Glomerular visceral epithelial cell (primary cell): ENCODE measurements around the gene TBC1D22A.
"Not testable (repeated sequence)": the region's sequence is repeated elsewhere in the genome, so short reads cannot be mapped to it uniquely, and the experiment has no call there.

ENCODE experiments used
- DNase-seq: peaks from one replicate; pipeline ENCODE4 v3.0.0-alpha.2; 2016; ENCODE audit errors: extremely low spot score

Gene TBC1D22A

DNA sequence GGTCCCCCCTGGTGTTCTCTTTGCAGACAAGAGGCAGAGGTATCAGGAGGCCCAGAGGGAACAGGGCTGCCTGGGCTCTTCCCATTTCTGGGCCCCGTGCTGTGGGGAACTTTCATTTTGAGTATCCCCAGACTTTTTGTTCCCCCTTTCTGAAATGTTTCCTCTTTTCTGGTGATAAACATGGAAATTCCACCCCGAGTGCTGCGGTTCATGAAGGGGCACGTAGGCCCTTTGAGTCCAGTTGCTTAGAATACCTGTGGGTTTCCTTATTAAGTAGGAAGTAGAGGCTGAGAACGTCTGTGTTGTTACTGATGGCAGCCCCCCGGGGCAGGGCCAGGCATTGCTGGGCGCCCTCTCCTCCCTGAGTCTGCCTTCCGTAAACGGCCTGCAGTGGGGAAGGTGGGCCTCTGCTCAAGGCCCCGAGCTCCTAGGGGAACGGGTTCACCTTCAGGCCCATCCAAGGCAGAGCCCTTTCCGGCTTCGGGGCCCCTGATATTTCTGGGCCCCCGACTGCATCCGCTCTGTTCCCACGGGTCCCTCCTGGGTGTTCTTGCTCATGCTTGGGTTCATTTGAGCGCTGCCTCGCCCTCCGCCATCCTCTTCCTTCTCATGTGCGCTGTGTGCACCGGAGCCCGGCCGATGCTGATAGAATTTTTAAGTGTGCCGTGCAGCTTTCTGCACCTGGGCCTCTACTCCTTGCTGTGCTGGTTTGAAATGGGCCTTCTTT lies 12.0 kb downstream of the TBC1D22A start:
- no peak for DNase-seq

DNA sequence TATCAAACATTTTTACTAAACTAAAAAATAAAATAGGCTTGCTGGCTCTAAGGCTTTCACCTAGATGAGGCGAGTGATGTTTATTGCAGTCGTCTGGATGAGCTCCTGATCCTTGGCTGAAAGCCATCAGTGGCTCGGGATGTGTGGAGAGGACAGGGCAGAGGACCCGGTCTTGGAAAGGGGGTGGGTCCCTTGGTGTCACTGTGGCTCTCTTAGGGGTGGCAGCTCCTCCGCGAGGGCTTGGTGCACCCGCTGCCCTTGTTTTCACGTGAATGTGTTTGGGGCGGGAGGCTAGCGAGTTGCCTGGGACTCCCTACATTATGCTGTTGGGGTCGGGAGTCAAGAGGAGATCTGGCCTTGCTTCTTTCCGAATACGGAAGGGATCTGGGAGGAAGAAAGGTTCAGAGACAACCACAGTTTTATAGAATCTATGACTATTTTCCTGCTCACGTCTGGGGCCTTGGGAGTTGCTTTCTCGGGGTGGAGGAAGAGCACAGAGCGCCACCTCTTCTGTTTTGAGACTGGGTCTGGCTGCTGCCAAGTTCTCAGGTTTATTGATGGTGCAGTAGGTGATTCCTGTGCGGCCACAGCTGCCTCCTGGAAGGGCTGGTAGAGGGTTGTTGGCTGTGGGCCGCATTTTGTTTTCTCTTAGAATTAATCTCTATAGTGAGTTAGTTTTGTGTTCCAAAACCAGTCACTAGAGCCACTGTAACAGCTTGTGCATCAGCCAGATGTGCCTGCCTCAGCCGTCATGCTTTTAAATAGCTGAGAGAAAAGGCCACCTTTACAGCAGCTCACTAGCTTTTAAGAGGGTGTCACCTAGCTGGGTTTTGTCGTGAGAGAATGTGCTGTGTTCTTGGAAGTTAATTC lies 12.8 kb downstream of the TBC1D22A start:
- DNase-seq = no peak

DNA sequence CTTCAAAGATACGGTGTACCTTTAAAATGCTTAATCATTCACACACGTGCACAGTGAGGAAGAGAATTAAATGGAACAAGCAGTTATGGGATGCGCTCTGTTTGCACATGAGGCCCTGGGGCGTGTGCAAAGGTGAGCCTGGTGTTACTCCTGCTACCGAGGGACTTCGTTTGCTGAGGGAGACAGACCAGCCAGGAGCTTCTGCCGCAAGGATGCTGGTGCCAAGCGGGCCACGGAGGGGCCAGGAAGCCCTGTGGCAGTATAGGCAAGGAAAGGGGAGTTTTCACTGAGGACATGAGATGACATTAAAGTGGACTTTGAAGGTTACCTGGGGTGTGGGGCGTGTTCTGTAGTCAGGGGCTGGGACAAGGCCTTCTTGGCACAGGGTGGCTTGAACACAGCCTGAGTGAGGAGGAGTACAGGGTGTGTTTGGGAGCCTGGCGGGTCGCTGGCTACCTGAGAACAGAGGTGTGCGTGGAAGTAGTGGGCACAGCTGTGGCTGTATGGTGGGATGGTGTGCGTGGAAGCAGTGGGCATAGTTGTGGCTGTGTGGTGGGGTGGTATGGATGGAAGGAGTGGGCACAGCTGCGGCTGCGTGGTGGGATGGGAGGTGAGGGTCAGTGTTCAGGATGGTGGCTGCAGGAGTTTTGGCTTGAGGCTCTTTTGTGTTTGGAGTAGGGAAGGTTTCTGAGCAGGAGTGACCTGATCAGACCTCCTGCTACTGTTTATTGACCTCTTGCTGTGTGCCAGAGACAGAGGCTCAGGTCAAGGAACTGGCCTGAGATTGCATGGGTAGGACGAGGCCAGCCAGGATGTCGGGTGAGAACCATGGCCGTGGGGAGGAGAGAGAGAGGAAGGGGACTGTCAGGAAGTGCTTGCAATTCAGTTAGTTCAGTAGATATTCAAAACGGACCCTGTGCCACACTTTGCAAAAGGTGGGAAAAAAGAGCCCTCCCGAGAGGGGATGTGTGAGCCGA lies 13.7 kb downstream of the TBC1D22A start:
- no peak for DNase-seq

DNA sequence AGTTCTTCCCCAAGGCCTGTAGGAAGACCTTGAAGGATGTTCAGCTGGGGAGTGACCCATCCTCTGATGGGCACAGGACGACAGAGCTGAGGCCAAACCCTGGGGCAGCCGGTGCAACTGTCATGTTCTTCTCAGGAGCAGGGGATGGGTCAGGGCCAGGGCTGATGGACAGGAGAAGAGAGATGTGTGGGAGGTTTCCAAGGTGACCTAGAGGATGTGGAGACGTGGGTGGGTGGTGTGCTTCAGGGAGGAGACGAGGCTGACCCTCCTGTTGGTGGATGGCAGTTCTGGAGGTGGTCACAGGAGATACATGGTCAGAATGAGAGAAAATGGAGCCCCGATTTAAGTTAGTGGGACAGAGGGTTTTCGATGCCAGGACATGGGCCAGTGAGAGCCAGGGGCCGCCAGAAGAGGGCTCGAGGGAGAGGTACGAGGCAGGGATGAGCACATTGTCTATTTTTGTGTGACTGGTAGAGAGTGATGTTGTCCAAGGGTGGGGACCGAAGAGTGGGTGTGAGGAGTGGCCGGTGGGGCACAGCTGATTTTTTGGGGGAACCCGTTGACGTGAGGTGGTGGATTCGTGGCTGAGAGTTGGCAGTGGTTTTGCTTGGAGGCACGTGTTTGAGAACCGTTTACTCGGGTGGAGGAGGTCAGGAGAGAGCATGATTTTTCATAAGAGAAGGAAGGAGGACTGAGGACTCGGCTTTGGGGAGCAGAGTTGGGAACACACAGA lies 14.6 kb downstream of the TBC1D22A start:
- no peak for DNase-seq

DNA sequence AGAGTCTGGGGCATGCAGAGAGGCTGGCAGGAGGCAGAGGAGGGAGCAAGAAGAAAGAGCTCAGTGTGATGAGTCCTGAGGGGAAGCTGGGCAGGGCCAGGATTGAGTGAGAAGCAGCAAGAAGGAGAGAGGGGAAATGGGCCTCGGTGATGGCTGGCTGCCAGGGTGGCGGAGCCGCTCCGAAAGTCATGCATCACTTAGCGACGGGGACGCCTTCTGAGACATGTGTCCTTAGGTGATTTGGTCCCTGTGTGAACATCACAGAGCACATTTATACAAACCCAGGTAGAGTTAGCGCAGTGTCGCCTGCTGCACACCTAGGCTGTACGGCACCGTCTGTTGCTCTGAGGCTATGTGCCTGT lies 15.1 kb downstream of the TBC1D22A start:
- DNase-seq = no peak

DNA sequence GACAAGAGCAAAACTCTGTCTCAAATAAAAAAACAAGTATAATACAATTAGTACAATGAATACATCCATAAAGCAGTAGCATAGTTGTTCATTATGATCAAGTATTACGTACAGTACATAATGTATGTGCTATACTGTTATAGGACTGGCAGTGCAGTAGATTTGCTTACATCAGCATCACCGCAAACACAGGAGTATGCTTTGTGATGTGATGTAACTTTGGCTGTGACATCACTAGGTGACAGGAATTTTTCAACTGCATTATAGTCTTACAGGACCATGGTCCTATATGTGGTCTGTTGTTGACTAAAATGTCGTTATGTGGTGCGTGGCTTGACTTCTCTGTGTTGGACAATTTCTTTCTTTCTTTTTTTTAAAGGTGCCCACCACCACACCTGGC lies 16.6 kb downstream of the TBC1D22A start:
- no peak for DNase-seq

DNA sequence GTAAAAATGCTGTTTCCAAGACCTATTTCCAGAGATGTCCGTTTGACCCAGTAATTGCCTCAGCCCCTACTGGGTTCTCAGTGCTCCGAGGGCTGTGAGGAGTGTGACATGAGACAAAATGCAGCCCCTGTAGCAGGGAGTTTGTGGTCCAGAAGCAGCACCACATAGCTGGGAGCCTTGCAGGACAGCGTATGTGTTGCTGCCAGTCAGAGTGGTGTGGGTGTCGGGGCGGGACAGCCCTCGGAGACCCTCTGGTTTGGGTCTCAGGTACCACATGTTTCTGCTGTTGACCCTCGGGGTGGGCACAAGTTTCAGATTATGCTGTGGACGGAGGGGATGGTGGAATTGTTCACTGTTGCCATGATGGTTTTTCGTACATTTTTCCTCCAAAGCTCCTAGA lies 17.2 kb downstream of the TBC1D22A start:
- no peak for DNase-seq

DNA sequence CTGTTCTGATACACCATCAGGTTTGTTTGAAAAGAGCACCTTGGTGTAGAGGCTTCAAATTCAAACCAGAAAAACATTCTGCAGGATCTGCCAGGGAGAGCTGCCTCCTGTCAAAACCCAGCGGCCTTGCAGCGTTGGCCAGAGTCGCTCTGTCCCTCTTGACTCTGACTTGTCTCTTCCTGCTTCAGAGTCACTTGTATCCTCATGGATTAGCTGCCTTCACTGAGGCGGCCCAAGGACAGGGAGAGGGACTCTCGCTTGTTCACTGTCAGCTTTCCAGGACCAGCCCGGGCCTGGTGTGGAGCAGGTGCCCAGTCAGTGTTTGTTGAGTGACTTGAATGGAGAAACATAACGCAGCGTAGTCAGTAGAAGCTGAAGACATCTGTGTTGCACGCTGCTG lies 18.0 kb downstream of the TBC1D22A start:
- no peak for DNase-seq

DNA sequence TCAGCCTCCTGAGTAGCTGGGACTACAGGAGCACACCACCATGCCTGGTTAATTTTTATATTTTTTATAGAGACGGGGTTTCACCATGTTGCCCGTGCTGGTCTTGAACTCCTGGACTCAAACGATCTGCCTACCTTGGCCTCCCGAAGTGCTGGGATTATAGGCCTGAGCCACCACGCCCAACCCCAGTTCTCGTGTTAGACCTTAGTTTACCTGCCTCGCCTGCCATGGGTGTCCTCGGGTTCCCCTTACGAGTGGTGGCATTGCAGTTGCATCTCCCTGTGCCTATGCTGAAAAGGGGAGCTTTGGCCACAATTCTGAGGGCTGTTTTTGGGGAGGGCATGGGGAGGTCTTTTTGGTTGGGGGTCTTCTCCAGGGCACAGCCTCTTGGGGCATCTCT lies 18.8 kb downstream of the TBC1D22A start:
- DNase-seq = no peak

DNA sequence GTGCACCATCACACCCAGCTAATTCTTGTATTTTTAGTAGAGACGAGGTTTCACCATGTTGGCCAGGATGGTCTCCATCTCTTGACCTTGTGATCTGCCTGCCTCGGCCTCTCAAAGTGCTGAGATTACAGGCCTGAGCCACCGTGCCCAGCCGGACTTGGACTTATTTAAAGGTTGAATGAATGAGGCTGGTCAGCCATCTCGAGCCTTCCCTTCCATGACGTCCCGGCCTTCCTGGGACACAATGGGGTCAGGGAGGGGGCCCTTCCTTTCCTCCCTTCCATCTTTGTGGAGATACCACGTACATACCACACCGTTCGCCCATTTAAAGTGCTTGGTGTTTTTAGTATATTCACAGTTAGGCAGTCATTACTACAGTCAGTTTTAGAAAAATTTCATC lies 19.8 kb downstream of the TBC1D22A start:
- not testable (repeated sequence) for DNase-seq

DNA sequence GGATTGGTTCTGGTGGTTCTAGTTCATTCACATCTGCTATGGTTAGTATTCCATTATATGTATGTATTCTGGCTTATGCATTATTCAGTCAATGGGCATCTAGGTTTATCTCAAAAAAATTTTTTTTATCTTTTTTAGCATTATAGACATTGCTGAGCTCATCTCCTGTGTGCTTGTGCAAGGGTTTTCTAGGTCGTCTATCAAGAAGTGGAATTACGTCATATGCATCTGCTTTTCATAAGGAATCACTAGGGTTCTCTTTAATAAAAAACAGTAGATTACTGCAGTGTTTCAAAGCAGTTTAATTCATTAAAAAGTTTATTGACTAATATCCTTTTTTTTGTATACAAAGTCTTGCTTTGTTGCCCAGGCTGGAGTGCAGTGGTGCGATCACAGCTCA lies 21.3 kb downstream of the TBC1D22A start:
- no peak for DNase-seq

DNA sequence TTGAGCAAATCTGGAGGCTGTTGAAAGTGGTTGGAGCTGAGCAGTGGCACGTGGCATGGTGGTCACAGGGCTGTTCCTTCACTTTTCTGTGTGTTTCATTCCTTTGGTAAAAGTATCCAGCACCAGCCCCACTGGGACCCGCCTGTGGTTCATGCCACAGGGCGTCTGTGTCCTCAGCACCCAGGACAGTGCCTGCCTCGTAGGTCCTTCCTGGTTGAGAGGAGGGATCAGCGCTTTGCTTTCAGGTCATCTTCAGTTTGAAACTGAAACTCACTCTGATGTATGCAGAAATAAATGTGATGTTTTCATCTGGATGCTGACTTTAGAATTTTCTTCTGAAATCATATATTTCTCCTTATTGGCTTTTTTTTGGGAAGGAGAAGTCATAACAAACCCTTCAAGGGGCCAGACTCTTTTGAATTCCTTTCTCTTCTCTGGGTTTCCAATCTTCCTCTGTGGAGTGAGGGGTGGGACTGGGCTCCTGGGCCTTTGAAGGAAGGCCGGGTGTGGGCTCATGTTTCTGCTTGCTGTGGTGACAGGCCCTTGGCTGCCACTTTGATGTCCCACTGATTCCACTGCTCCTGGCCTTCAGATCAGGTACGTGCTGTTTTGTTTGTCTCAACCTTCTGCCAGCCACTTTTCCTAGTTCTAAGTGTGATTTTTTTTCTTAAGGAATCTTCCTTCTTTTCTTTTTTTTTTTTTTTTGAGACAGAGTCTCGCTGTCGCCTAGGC lies 26.2 kb downstream of the TBC1D22A start:
- DNase-seq = no peak

DNA sequence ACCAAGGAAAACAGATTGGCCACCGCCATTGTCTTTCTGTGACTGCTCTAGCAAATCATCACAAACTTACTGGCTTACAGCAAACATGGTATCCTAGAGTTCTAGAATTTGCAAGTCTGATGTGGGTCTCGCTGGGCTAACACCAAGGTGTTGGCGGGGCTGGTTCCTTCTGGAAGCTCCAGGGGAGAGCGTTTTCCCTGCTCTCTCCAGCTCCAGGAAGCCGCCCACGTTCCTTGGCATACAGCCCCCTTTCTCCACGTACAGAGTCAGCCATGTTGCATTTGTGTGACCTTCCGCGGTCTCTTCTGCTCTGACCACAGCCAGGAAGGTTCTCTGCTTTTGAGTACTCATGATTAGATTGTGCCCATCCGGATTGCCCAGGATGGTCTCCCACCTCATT lies 27.5 kb downstream of the TBC1D22A start:
- no peak for DNase-seq

DNA sequence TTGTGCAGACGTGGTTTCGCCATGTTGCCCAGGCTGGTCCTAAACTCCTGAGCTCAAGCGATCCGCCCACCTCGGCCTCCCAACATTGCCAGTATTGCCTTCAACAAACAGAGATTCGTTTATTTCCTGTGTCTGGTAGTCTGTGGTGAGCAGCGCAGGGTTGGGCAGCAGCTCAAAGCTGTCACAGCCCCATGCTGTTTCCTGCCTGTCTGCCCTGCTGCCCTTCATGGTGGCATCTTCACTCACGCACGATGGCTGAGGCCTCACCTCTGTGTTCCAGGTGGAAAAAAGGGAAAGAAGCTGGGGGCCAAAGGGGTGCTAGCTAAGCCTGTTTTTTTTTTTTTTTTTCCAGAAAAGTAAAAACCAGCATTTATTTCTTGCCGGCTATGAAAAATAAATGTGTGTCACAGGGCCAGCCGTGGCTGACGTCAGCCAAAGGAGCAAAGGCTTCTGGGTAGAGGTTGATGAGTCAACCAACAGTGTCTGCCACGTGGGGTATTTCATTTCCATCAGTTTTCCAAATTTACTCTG lies 28.8 kb downstream of the TBC1D22A start:
- no peak for DNase-seq

DNA sequence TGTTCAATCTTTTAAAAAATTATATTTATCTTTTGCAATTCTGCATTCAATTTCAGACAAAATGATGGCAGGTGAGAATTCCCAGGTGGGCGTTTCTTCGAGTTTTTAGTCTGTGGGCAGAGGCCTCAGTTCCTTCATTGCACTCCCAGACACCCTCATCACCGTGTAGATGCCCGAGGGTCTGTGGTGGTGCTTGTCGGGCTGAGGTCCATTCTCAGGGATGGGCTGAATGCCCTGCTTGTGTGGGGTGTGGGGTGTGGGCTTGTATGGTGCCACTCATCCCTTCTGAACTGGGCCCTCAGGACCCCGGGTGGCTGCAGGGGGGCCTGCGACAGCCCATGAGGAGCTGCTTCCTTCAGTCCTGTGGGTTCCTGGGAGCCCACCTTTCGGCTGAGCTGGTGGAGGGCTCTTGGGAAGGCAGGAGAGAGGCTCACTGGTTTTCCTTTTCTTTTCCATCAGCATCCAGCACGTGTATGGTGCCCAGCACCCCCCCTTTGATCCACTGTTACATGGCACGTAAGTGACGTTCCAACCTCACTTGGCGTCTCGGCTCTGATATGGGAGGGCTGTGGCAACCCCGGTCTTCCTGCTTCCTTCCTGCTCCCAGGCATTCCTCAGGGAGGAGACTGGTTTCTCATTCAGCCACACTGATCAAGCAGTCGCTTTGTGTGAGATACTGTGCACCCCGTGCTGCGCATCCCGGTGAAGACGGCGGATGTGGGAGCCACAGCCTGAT lies 29.8 kb downstream of the TBC1D22A start:
- DNase-seq = no peak

DNA sequence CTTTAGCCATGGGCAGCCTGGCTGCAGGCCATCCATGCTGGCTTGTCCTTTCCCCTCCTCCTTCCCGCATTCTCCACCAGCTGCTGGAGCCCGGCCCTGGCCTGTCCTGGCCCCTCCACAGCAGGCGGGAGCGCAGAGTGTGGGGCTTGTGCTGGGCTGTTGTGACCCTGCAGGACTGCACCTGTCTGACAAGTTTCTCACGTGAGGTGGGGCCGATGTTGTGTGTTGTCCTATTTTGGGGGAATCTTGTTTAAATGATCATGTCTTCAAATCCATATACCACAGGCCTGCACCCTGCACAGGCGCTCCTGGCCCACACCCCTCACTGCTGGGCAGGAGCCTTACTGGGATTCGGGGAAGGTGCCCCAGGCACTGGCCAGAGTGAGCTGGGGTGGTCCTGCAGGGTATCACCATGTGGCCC lies 30.4 kb downstream of the TBC1D22A start:
- DNase-seq = no peak

DNA sequence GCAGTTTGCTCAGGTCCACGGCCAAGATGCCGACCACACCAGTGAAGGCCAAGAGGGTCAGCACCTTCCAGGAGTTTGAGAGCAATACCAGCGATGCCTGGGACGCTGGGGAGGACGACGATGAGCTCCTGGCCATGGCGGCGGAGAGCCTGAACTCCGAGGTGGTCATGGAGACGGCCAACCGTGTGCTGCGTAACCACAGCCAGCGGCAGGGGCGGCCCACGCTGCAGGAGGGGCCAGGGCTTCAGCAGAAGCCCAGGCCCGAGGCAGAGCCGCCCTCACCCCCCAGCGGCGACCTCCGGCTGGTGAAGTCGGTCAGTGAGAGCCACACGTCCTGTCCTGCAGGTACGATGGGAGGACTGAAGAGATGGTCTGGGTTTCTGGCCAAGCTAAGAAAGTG lies 31.0 kb downstream of the TBC1D22A start:
- no peak for DNase-seq

DNA sequence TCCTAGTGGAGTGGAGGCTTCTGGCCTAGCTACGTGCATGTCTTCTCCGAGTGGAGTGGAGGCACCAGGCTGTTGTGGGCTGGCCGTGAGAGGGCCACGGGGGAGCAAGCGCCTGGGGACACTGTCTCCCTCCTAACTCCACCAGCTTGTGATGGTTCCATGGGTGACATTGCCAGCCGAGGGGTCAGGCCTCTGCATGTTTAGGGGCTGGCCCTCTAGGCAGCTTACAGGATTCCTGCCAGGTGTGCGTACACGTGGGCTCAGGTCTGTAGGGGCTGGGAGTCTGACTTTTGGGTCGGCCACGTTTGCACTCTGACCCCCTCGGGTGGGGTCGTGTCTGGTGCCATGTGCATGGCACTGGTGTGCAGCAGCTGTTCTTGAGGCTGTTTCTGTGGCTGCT lies 31.6 kb downstream of the TBC1D22A start:
- no peak for DNase-seq

DNA sequence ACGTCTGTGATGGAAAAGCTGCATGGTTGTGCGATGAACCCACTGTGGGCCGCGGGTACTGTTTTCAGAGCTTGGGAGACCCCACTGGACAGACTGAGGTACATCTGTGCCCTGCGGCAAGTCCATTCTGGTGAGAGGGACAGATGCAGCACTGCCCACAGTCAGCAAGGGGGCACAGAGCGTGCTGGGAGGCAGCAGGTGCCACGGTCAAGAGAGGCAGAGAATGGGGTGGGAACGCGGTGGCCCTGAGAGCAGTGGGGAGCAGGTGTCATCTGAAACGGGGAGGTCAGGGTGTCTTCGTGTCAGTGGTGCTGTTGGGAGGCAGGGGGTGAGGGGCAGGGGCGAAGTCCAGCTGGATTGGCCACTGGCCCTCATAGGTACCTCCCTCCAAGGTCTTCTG lies 32.0 kb downstream of the TBC1D22A start:
- no peak for DNase-seq

DNA sequence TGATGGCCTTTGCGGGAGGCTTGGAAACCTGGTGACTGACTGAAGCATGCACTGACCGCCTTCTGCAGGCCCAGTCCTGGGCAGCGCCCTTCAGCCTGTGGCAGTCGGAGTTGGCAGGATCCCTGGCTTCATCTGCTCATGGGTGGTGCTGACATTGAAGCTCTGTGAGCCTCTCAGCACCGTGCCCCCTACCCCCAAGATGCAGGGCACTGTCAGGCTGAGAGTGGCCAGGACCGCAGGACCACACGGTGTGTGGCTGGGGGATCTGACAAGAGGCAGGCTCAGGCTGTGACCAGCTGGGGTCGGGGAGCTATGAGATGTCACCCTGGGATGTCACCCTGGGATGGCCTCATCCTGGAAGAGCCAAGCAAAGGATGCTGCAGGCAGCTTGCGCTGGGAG lies 32.7 kb downstream of the TBC1D22A start:
- DNase-seq = no peak
